ENCODE measurements around the gene DCAF8. TPM values are rescaled to one million over a fixed set of nuclear protein-coding genes. Genes with fewer than 3 reads are reported as not detected.

Gene DCAF8
- total RNA-seq, 2 donors from 2014 or later, result 246 to 280 TPM

DNA sequence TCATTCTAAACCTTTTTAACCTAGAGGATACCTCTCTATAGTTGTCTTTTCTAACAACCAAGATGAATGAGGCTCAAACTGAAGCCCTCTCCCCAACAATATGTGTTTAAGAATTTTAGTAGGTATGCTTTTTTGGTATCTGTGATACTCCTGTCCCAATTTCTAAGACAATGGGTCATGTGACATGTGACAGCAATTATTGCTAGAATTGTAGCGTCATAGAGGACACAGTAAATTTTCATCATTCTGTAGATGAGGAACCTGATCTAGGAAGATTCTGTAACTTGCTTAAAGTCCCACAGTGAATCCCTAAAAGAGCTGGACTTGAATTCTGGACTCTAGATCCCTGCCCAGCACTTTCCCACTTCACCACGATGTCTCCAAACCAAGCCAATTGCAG is 83.6 kb downstream of the DCAF8 start:
- H3K9me3 Mint-ChIP-seq, result no peaks in the 10 kb centered on the region
- peaks cover 5% of the 10 kb centered on the region for H3K27me3 Mint-ChIP-seq (ENCODE audit: low read depth)
- H3K27ac Mint-ChIP-seq, result no peak overlapping the region
- no peaks in the 10 kb centered on the region for H3K36me3 Mint-ChIP-seq (ENCODE audit: insufficient read depth in 2 of 2)
- no peak for DNase-seq
- H3K4me1 Mint-ChIP-seq (ENCODE audit: low read depth), result no peaks in the 10 kb centered on the region
- no peak for ATAC-seq (replicated peaks in 1 of 2)
- no peak overlapping the region for H3K4me3 Mint-ChIP-seq

GRCh38 chr1:160177667-160178066 is 84.7 kb downstream of the DCAF8 start:
- no peak overlapping the region for H3K4me3 Mint-ChIP-seq
- no peaks in the 10 kb centered on the region for H3K36me3 Mint-ChIP-seq (ENCODE audit: insufficient read depth in 2 of 2)
- ATAC-seq (replicated peaks in 1 of 2) (no peak), DNase-seq (no peak)
- H3K27ac Mint-ChIP-seq, result no peak overlapping the region
- H3K27me3 Mint-ChIP-seq (ENCODE audit: low read depth), result peaks cover 13% of the 10 kb centered on the region
- no peaks in the 10 kb centered on the region for H3K9me3 Mint-ChIP-seq
- H3K4me1 Mint-ChIP-seq (ENCODE audit: low read depth), result no peaks in the 10 kb centered on the region

DNA sequence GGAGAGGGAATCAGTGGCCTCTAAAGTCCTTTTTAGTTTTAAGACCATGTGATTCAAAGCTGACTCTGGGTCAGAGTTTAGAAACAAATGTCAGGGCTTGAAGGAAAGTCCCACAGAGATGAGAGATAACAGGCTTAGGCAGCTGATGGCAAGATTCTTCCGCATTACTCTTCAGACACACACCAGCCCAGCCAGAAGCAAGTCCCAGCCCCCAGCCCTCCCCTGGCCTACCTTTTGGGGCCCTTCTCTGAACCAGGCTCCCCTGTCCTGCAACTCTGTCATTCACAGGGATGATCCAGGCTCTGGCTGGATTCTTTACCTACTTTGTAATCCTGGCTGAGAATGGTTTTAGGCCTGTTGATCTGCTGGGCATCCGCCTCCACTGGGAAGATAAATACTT is 85.1 kb downstream of the DCAF8 start:
- H3K4me3 Mint-ChIP-seq, result no peak overlapping the region
- no peak for ATAC-seq (replicated peaks in 1 of 2)
- H3K27me3 Mint-ChIP-seq (ENCODE audit: low read depth), result peaks cover 17% of the 10 kb centered on the region
- no peaks in the 10 kb centered on the region for H3K9me3 Mint-ChIP-seq
- H3K27ac Mint-ChIP-seq, result no peak overlapping the region
- no peaks in the 10 kb centered on the region for H3K36me3 Mint-ChIP-seq (ENCODE audit: insufficient read depth in 2 of 2)
- DNase-seq, result no peak
- H3K4me1 Mint-ChIP-seq (ENCODE audit: low read depth), result no peaks in the 10 kb centered on the region

DNA sequence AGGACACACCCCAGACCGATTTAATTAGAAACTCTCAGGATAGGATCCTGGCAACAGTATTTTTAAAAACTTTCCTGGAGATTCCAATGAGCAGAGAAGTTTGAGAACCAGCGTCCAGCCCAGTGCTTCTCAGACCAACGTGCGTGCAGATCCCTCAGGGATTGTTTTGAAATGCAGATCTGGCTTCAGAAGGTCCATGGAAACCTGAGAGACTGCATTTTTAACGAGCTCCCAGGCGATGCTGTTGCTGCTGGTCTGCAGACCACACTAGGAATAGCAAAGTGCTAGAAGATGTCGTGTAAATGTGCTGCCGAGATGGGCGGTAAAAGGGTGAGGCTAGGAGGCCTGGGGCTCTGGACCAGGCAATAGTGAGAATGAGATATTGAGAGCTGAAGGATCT is 90.4 kb downstream of the DCAF8 start:
- no peaks in the 10 kb centered on the region for H3K36me3 Mint-ChIP-seq (ENCODE audit: insufficient read depth in 2 of 2)
- peaks cover 22% of the 10 kb centered on the region for H3K27me3 Mint-ChIP-seq (ENCODE audit: low read depth)
- DNase-seq, result no peak
- no peaks in the 10 kb centered on the region for H3K9me3 Mint-ChIP-seq
- H3K4me3 Mint-ChIP-seq, result no peak overlapping the region
- H3K4me1 Mint-ChIP-seq (ENCODE audit: low read depth), result peaks cover 32% of the 10 kb centered on the region
- H3K27ac Mint-ChIP-seq, result no peak overlapping the region
- no peak for ATAC-seq (replicated peaks in 1 of 2)

DNA sequence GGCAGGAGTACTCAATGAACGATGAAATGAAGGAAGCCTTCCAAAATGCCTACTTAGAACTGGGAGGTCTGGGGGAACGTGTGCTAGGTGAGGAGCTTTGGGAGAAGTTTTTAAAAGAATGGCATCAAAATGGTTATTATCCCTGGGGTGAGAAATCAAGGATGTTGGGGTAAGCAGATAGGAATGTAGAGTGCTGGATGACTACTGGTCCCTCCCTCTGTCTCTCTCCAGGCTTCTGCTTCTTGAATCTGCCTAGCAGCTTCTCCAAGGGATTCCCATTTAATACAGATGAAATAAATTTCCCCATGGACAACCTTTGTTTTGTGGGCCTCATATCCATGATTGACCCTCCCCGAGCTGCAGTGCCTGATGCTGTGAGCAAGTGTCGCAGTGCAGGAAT is 91.0 kb downstream of the DCAF8 start:
- H3K4me1 Mint-ChIP-seq (ENCODE audit: low read depth), result peaks cover 38% of the 10 kb centered on the region
- DNase-seq (no peak), ATAC-seq (replicated peaks in 1 of 2) (no peak)
- H3K9me3 Mint-ChIP-seq, result no peaks in the 10 kb centered on the region
- no peak overlapping the region for H3K4me3 Mint-ChIP-seq
- peaks cover 22% of the 10 kb centered on the region for H3K27me3 Mint-ChIP-seq (ENCODE audit: low read depth)
- no peaks in the 10 kb centered on the region for H3K36me3 Mint-ChIP-seq (ENCODE audit: insufficient read depth in 2 of 2)
- no peak overlapping the region for H3K27ac Mint-ChIP-seq

GRCh38 chr1:160169553-160170399 is 92.6 kb downstream of the DCAF8 start:
- H3K27me3 Mint-ChIP-seq (ENCODE audit: low read depth), result peaks cover 22% of the 10 kb centered on the region
- H3K36me3 Mint-ChIP-seq (ENCODE audit: insufficient read depth in 2 of 2), result no peaks in the 10 kb centered on the region
- DNase-seq, result peak; percentile 57 to 75
- ATAC-seq (replicated peaks in 1 of 2), result peak; percentile 87
- H3K27ac Mint-ChIP-seq, result no peak overlapping the region
- peaks cover 48% of the 10 kb centered on the region for H3K4me1 Mint-ChIP-seq (ENCODE audit: low read depth)
- peak overlapping the region; percentile 40 for H3K4me3 Mint-ChIP-seq
- no peaks in the 10 kb centered on the region for H3K9me3 Mint-ChIP-seq

DNA sequence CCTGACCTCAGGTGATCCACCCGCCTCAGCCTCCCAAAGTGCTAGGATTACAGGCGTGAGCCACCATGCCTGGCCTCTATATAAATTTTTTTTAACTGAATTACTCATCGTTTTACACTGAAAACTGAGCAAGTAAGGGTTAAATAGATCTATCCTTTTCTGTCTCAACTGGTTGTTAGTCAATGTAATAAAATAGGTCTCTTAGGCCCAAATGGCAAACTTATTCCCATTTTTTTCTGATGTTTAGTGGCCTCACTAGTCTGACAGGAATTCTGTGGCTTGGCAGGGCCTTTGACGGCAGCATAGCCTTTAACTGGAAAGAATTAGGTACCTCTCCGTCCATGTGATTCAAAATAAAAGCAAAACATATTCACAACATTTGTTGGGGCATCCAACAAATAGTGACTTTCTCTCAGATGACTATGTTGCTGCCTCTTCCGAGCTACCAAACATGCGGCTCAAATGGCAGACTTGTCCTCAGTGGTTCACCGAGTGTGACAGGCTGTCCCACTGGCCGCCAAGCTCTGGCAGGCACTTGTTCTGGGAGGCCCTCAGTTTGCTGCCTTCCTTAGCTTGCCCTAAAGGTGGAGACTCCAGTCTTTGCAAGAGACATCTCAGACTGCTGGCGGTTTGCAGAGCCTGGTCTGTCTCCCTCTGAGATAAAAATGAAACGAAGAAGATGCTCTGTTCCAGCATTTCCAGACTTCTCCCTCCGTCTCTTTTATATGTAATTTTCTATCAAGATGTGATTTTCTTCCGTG is 93.6 kb downstream of the DCAF8 start:
- Mint-ChIP-seq H3K9me3 (no peaks in the 10 kb centered on the region), H3K27me3 (ENCODE audit: low read depth) (peaks cover 19% of the 10 kb centered on the region), H3K4me1 (ENCODE audit: low read depth) (peaks cover 48% of the 10 kb centered on the region), H3K4me3 (no peak overlapping the region), H3K36me3 (ENCODE audit: insufficient read depth in 2 of 2) (no peaks in the 10 kb centered on the region), H3K27ac (no peak overlapping the region)
- no peak for ATAC-seq (replicated peaks in 1 of 2)
- no peak for DNase-seq

DNA sequence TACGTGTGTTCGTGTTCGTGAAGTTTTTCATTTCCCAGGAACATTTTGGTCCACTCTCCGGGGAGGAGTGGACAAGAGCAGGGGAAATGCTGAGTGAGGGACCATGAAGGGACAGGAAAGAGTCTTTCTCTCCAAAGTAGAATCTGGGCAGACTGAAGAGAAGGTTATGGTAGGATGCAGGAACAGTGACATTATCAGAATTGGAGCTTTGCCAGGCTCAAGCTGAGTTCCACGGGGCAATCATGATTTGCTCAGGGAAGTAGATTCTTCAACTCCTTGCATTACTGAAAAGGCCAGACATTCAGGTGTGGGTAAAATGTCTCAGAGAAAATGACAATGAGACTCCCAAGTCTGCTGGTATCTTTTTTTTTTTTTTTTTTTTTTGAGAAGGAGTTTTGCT is 94.3 kb downstream of the DCAF8 start:
- H3K4me3 Mint-ChIP-seq, result no peak overlapping the region
- peaks cover 48% of the 10 kb centered on the region for H3K4me1 Mint-ChIP-seq (ENCODE audit: low read depth)
- peaks cover 22% of the 10 kb centered on the region for H3K27me3 Mint-ChIP-seq (ENCODE audit: low read depth)
- no peak overlapping the region for H3K27ac Mint-ChIP-seq
- DNase-seq (no peak), ATAC-seq (replicated peaks in 1 of 2) (no peak)
- H3K36me3 Mint-ChIP-seq (ENCODE audit: insufficient read depth in 2 of 2), result no peaks in the 10 kb centered on the region
- H3K9me3 Mint-ChIP-seq, result no peaks in the 10 kb centered on the region

GRCh38 chr1:160167580-160167979 is 94.8 kb downstream of the DCAF8 start:
- Mint-ChIP-seq H3K36me3 (ENCODE audit: insufficient read depth in 2 of 2) (no peaks in the 10 kb centered on the region), H3K4me1 (ENCODE audit: low read depth) (peaks cover 48% of the 10 kb centered on the region), H3K27me3 (ENCODE audit: low read depth) (peaks cover 19% of the 10 kb centered on the region), H3K27ac (no peak overlapping the region), H3K9me3 (no peaks in the 10 kb centered on the region), H3K4me3 (no peak overlapping the region)
- ATAC-seq (replicated peaks in 1 of 2) (peak; percentile 71 to 77), DNase-seq (peak; percentile 14 to 31)

DNA sequence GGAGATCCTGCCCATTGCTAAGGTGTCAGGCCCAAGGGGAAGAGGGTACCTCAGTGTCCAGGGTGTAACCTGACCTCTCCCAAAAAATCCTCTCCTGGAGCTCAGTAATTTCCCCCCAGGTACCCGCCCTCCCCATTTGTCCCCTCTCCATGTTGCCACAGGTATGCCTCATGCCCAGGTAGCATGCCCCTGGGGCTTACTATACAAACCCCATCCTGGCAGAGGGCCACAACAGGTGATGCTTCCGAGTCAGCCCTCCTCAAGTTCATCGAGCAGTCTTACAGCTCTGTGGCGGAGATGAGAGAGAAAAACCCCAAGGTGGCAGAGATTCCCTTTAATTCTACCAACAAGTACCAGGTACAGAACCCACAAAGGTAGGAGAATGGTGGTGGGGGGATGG is 95.3 kb downstream of the DCAF8 start:
- no peaks in the 10 kb centered on the region for H3K9me3 Mint-ChIP-seq
- H3K36me3 Mint-ChIP-seq (ENCODE audit: insufficient read depth in 2 of 2), result no peaks in the 10 kb centered on the region
- H3K4me3 Mint-ChIP-seq, result no peak overlapping the region
- peaks cover 48% of the 10 kb centered on the region for H3K4me1 Mint-ChIP-seq (ENCODE audit: low read depth)
- peaks cover 14% of the 10 kb centered on the region for H3K27me3 Mint-ChIP-seq (ENCODE audit: low read depth)
- DNase-seq (no peak), ATAC-seq (replicated peaks in 1 of 2) (peak in 1 of 2 donors; percentile 3)
- H3K27ac Mint-ChIP-seq, result no peak overlapping the region

- Mint-ChIP-seq H3K27me3 (ENCODE audit: low read depth) (peaks cover 11% of the 10 kb centered on the region), H3K27ac (no peak overlapping the region), H3K9me3 (no peaks in the 10 kb centered on the region), H3K36me3 (ENCODE audit: insufficient read depth in 2 of 2) (no peaks in the 10 kb centered on the region), H3K4me3 (no peak overlapping the region), H3K4me1 (ENCODE audit: low read depth) (peaks cover 48% of the 10 kb centered on the region)
- DNase-seq (no peak), ATAC-seq (replicated peaks in 1 of 2) (no peak)
Measured at GRCh38 chr1:160166166-160166868, 96.0 kb downstream of the DCAF8 start.
